Measurements from ENCODE around the gene OR4D2. TPM values are rescaled to one million over a fixed set of nuclear protein-coding genes. Genes with fewer than 3 reads are reported as not detected.

The OR4D2 gene
- total RNA-seq, 5 donors from 2014 or later (not counting 1 experiment from before 2014, with no cell fraction given) = not detected

GRCh38 chr17:58148609-58149008 is 18.2 kb upstream of the OR4D2 start:
- peaks cover 41% of the 10 kb centered on the region for H3K36me3 Mint-ChIP-seq
- POLR2A ChIA-PET = no interaction called here
- no peak overlapping the region for H3K27ac Mint-ChIP-seq
- ATAC-seq (replicated peaks in 1 of 4) (no peak), DNase-seq (no peak)
- H3K4me1 Mint-ChIP-seq = peaks cover 35 to 51% (median 45%) of the 10 kb centered on the region in 3 donors
- CTCF ChIA-PET = no interaction called here
- H3K27ac ChIP-seq (ENCODE audit: low read length) = no peak overlapping the region
- peaks cover 25 to 45% (median 29%) of the 10 kb centered on the region in 3 donors for H3K9me3 Mint-ChIP-seq
- H3K27me3 Mint-ChIP-seq = no peaks in the 10 kb centered on the region
- WGBS (ENCODE audit: insufficient coverage) = 83% methylated on average over 1 of the region's 3 CpGs
- H3K4me3 ChIP-seq (ENCODE audit: control insufficient read depth in 1 of 2, extremely low read depth in 1 of 2, low read length in 1 of 2) = no peak overlapping the region
- H3K9me3 ChIP-seq = peaks cover 2% of the 10 kb centered on the region
- H3K27me3 ChIP-seq (replicated peaks in 1 of 2; ENCODE audit: control insufficient read depth in 2 of 2, extremely low read depth in 1 of 2, insufficient read depth in 2 of 2, low read length in 1 of 2) = no peaks in the 10 kb centered on the region
- no peak overlapping the region for H3K4me3 Mint-ChIP-seq
- peaks cover 22 to 26% of the 10 kb centered on the region in 2 experiments for H3K4me1 ChIP-seq (ENCODE audit: control insufficient read depth in 1 of 2, extremely low read depth in 1 of 2, insufficient read depth in 2 of 2, low read length in 2 of 2)
- H3K36me3 ChIP-seq (ENCODE audit: control insufficient read depth in 2 of 2, extremely low read depth in 1 of 2, insufficient read depth in 1 of 2, low read length in 1 of 2) = no peaks in the 10 kb centered on the region

- Histone ChIP-seq H3K4me1 (ENCODE audit: control insufficient read depth in 1 of 2, extremely low read depth in 1 of 2, insufficient read depth in 2 of 2, low read length in 2 of 2) (peaks cover 32 to 43% of the 10 kb centered on the region in 2 experiments), H3K36me3 (ENCODE audit: control insufficient read depth in 2 of 2, extremely low read depth in 1 of 2, insufficient read depth in 1 of 2, low read length in 1 of 2) (no peaks in the 10 kb centered on the region), H3K9me3 (no peaks in the 10 kb centered on the region), H3K27me3 (replicated peaks in 1 of 2; ENCODE audit: control insufficient read depth in 2 of 2, extremely low read depth in 1 of 2, insufficient read depth in 2 of 2, low read length in 1 of 2) (no peaks in the 10 kb centered on the region), H3K27ac (ENCODE audit: low read length) (no peak overlapping the region), H3K4me3 (ENCODE audit: control insufficient read depth in 1 of 2, extremely low read depth in 1 of 2, low read length in 1 of 2) (no peak overlapping the region)
- ATAC-seq (replicated peaks in 1 of 4) (no peak), DNase-seq (no peak)
- no peaks in the 10 kb centered on the region for H3K27me3 Mint-ChIP-seq
- WGBS (ENCODE audit: insufficient coverage) = 100% methylated on average over 3 of the region's 6 CpGs
- peak overlapping the region; percentile 23 to 70 for H3K27ac Mint-ChIP-seq
- H3K4me1 Mint-ChIP-seq = peaks cover 53 to 69% (median 63%) of the 10 kb centered on the region in 3 donors
- no peak overlapping the region for H3K4me3 Mint-ChIP-seq
- ChIA-PET POLR2A (no interaction called here), CTCF (no interaction called here)
- peaks cover 14 to 28% (median 17%) of the 10 kb centered on the region in 3 donors for H3K9me3 Mint-ChIP-seq
- peaks cover 26% of the 10 kb centered on the region for H3K36me3 Mint-ChIP-seq
These were observed 16.4 kb upstream of the OR4D2 start for GRCh38 chr17:58150394-58150793.

- H3K4me1 Mint-ChIP-seq = peaks cover 75 to 88% (median 84%) of the 10 kb centered on the region in 3 donors
- WGBS (ENCODE audit: insufficient coverage) = 0% methylated on average over 1 of the region's 2 CpGs
- H3K36me3 ChIP-seq (ENCODE audit: control insufficient read depth in 2 of 2, extremely low read depth in 1 of 2, insufficient read depth in 1 of 2, low read length in 1 of 2) = no peaks in the 10 kb centered on the region
- DNase-seq = peak; percentile 46 to 85 (median 67)
- H3K9me3 Mint-ChIP-seq = peaks cover 0 to 7% (median 4%) of the 10 kb centered on the region in 3 donors
- H3K4me1 ChIP-seq (ENCODE audit: control insufficient read depth in 1 of 2, extremely low read depth in 1 of 2, insufficient read depth in 2 of 2, low read length in 2 of 2) = peaks cover 37 to 67% of the 10 kb centered on the region in 2 experiments
- ATAC-seq (replicated peaks in 1 of 4) = peak; percentile 81 to 89 (median 86)
- peak overlapping the region; percentile 32 to 86 (median 37) for H3K4me3 Mint-ChIP-seq
- peak overlapping the region; percentile 96 to 98 for H3K27ac Mint-ChIP-seq
- peak overlapping the region; percentile 93 for H3K27ac ChIP-seq (ENCODE audit: low read length)
- ChIA-PET POLR2A (no interaction called here), CTCF (interaction anchor here (0.5 to 1.9 kb wide), 6 partner anchors 12 to 807 kb away, joined by 3 to 18 read pairs (median 3); no protein-coding TSS in a partner anchor)
- H3K27me3 ChIP-seq (replicated peaks in 1 of 2; ENCODE audit: control insufficient read depth in 2 of 2, extremely low read depth in 1 of 2, insufficient read depth in 2 of 2, low read length in 1 of 2) = no peaks in the 10 kb centered on the region
- no peak overlapping the region for H3K4me3 ChIP-seq (ENCODE audit: control insufficient read depth in 1 of 2, extremely low read depth in 1 of 2, low read length in 1 of 2)
- H3K36me3 Mint-ChIP-seq = peaks cover 20% of the 10 kb centered on the region
- no peaks in the 10 kb centered on the region for H3K9me3 ChIP-seq
- H3K27me3 Mint-ChIP-seq = no peaks in the 10 kb centered on the region
These were observed 13.7 kb upstream of the OR4D2 start for GRCh38 chr17:58153046-58153445.

GRCh38 chr17:58153671-58154070 is 13.1 kb upstream of the OR4D2 start:
- DNase-seq (peak in 1 of 35 experiments; percentile 17), ATAC-seq (replicated peaks in 1 of 4) (no peak)
- H3K9me3 ChIP-seq = no peaks in the 10 kb centered on the region
- H3K27me3 Mint-ChIP-seq = no peaks in the 10 kb centered on the region
- peak overlapping the region in 1 of 3 donors; percentile 86 for H3K4me3 Mint-ChIP-seq
- peaks cover 0 to 4% (median 4%) of the 10 kb centered on the region in 3 donors for H3K9me3 Mint-ChIP-seq
- no peaks in the 10 kb centered on the region for H3K27me3 ChIP-seq (replicated peaks in 1 of 2; ENCODE audit: control insufficient read depth in 2 of 2, extremely low read depth in 1 of 2, insufficient read depth in 2 of 2, low read length in 1 of 2)
- POLR2A ChIA-PET = no interaction called here
- peak overlapping the region; percentile 96 to 98 for H3K27ac Mint-ChIP-seq
- no peaks in the 10 kb centered on the region for H3K36me3 ChIP-seq (ENCODE audit: control insufficient read depth in 2 of 2, extremely low read depth in 1 of 2, insufficient read depth in 1 of 2, low read length in 1 of 2)
- H3K4me1 Mint-ChIP-seq = peaks cover 79 to 85% (median 83%) of the 10 kb centered on the region in 3 donors
- CTCF ChIA-PET = interaction anchor here (0.6 to 1.9 kb wide), 5 partner anchors 11 to 297 kb away, joined by 3 to 18 read pairs (median 3); no protein-coding TSS in a partner anchor
- peak overlapping the region; percentile 93 for H3K27ac ChIP-seq (ENCODE audit: low read length)
- peaks cover 37 to 67% of the 10 kb centered on the region in 2 experiments for H3K4me1 ChIP-seq (ENCODE audit: control insufficient read depth in 1 of 2, extremely low read depth in 1 of 2, insufficient read depth in 2 of 2, low read length in 2 of 2)
- H3K4me3 ChIP-seq (ENCODE audit: control insufficient read depth in 1 of 2, extremely low read depth in 1 of 2, low read length in 1 of 2) = no peak overlapping the region
- peaks cover 13% of the 10 kb centered on the region for H3K36me3 Mint-ChIP-seq

- Histone ChIP-seq H3K4me1 (ENCODE audit: control insufficient read depth in 1 of 2, extremely low read depth in 1 of 2, insufficient read depth in 2 of 2, low read length in 2 of 2) (peaks cover 29 to 55% of the 10 kb centered on the region in 2 experiments), H3K4me3 (ENCODE audit: control insufficient read depth in 1 of 2, extremely low read depth in 1 of 2, low read length in 1 of 2) (peak overlapping the region; percentile 84 to 90), H3K27me3 (replicated peaks in 1 of 2; ENCODE audit: control insufficient read depth in 2 of 2, extremely low read depth in 1 of 2, insufficient read depth in 2 of 2, low read length in 1 of 2) (no peaks in the 10 kb centered on the region), H3K9me3 (no peaks in the 10 kb centered on the region), H3K36me3 (ENCODE audit: control insufficient read depth in 2 of 2, extremely low read depth in 1 of 2, insufficient read depth in 1 of 2, low read length in 1 of 2) (no peaks in the 10 kb centered on the region), H3K27ac (ENCODE audit: low read length) (peak overlapping the region; percentile 93)
- 1% methylated on average over 56 of the region's 65 CpGs for WGBS (ENCODE audit: insufficient coverage)
- peak overlapping the region; percentile 86 to 92 (median 87) for H3K4me3 Mint-ChIP-seq
- DNase-seq (peak; percentile 8 to 72 (median 36)), ATAC-seq (replicated peaks in 1 of 4) (peak; percentile 66 to 71 (median 68))
- peaks cover 0 to 4% (median 0%) of the 10 kb centered on the region in 3 donors for H3K9me3 Mint-ChIP-seq
- H3K36me3 Mint-ChIP-seq = peaks cover 3% of the 10 kb centered on the region
- peak overlapping the region; percentile 96 to 98 for H3K27ac Mint-ChIP-seq
- ChIA-PET CTCF (interaction anchor here in 1 of 2 donors (0.5 to 1.0 kb wide), 4 partner anchors 11 to 662 kb away, joined by 3 to 5 read pairs (median 4); no protein-coding TSS in a partner anchor), POLR2A (no interaction called here)
- no peaks in the 10 kb centered on the region for H3K27me3 Mint-ChIP-seq
- H3K4me1 Mint-ChIP-seq = peaks cover 52 to 74% (median 72%) of the 10 kb centered on the region in 3 donors
These were observed 9.7 kb upstream of the OR4D2 start for GRCh38 chr17:58156839-58157803.

GRCh38 chr17:58158181-58158580 is 8.6 kb upstream of the OR4D2 start:
- H3K27ac ChIP-seq (ENCODE audit: low read length) = no peak overlapping the region
- H3K27ac Mint-ChIP-seq = no peak overlapping the region
- no peaks in the 10 kb centered on the region for H3K9me3 ChIP-seq
- ATAC-seq (replicated peaks in 1 of 4) (no peak), DNase-seq (no peak)
- WGBS (ENCODE audit: insufficient coverage) = no CpG with 5 or more reads among the region's 2 CpGs
- H3K27me3 ChIP-seq (replicated peaks in 1 of 2; ENCODE audit: control insufficient read depth in 2 of 2, extremely low read depth in 1 of 2, insufficient read depth in 2 of 2, low read length in 1 of 2) = peaks cover 0 to 2% of the 10 kb centered on the region in 2 experiments
- peaks cover 0 to 4% (median 0%) of the 10 kb centered on the region in 3 donors for H3K9me3 Mint-ChIP-seq
- H3K36me3 Mint-ChIP-seq = peaks cover 3% of the 10 kb centered on the region
- ChIA-PET POLR2A (no interaction called here), CTCF (no interaction called here)
- H3K4me3 Mint-ChIP-seq = peak overlapping the region in 1 of 3 donors; percentile 86
- peaks cover 19 to 45% of the 10 kb centered on the region in 2 experiments for H3K4me1 ChIP-seq (ENCODE audit: control insufficient read depth in 1 of 2, extremely low read depth in 1 of 2, insufficient read depth in 2 of 2, low read length in 2 of 2)
- no peaks in the 10 kb centered on the region for H3K36me3 ChIP-seq (ENCODE audit: control insufficient read depth in 2 of 2, extremely low read depth in 1 of 2, insufficient read depth in 1 of 2, low read length in 1 of 2)
- no peak overlapping the region for H3K4me3 ChIP-seq (ENCODE audit: control insufficient read depth in 1 of 2, extremely low read depth in 1 of 2, low read length in 1 of 2)
- peaks cover 42 to 64% (median 62%) of the 10 kb centered on the region in 3 donors for H3K4me1 Mint-ChIP-seq
- no peaks in the 10 kb centered on the region for H3K27me3 Mint-ChIP-seq

Measured in T-cell (primary cell).